DMS53 treated with DMSO at 0.1 percent for 48 hours (cell line): Measurements from ENCODE around the gene CCBE1.
"Not testable (repeated sequence)": the region's sequence is repeated elsewhere in the genome, so short reads cannot be mapped to it uniquely, and the experiment has no call there.

Experiments
- DNase-seq: peaks from one replicate; lab custom pipeline; 2025; ENCODE audit not compliant: unreplicated experiment; lab: John Stamatoyannopoulos, UW

Gene CCBE1

DNA sequence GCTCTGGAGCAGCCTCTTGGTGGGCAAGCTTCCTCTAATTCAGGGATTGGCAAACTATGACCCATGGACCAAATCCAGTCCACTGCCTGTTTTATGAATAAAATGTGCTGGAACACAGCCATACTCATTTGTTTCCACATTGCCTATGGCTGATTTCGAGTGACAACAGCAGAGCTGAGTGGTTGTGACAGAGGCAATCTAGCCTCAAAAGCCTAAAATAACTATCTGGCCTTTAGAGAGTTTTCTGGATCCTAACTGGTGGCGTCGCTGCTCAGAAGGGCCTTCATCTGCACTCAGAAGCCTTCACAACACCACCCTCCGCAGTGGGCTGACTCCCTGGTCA lies 147.1 kb downstream of the CCBE1 start:
- no peak for DNase-seq

DNA sequence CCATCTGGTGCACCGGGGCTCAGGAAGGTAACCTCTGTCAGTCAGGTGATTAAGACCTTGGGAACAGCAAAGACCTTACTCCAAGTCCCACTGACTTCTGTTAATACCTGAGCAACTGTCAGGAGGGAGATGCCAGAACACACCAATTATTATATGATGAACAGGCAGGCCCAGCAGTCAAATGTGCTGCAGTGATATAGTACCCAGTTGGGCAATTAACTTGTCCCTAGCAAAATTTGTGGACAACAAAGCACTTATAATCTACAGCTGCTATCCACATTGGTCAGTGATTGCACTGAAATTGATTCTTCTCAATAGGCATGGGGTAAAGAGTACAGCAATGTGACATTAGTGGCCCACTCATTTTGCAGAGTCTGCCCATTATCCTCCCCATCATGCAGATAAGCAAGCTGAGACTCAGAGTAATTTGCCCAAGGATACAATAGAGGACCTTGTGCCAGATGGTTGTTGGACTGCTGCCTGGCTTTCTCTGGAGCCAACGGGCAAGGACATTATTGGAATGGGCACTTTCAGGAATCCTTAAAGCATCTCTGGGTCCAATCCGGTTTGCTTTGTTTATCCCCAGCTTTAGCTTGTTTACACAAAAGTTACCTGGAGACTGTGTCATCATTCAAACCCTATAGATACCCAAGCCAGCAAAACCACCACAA lies 147.6 kb downstream of the CCBE1 start:
- no peak for DNase-seq

DNA sequence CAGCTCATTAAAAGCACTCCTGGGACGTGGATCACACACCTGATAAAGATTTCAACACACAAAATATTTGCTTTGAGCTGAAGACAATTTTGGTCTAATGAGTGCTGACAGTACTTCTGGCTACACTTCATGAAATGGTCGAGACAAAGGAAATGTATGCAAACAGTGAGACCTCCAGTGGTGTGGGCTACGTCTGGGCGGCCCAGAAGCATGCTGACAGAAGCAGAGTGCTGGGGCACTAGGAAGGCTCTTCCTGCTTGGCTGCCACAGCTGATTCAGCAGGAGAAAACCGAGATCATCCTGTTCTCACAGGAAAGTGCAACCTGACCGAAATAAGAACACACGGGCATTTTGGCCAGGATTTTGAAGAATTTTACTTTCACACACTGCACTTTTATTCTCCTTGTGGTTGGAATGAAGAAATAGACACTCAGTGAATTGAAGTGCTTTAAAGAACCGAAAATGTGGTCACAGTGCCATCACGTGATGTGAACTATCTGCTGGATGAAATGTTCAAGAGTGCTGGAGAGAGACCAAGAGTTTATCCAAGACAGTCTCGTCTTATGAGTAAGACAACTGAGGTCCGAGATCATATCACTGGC lies 149.5 kb downstream of the CCBE1 start:
- DNase-seq, result no peak

DNA sequence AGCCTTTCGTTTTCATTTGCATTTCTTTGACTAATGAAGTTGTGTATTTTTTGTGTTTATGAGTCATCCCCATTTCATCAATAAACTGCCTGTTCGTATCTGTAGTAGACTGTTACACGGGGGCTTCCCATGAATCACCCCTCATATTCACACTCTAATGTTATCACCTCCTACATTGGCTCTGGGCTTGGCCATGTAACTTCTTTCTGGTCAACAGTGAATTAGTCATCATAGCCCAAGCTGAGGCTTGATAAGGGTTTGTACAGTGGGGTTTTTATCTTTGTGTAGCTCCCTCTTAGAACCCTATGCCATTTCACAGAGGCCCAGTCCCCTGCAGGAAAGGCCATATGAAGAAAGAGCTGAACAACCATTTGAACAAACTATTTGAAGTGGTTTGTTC lies 151.0 kb downstream of the CCBE1 start:
- DNase-seq, result no peak

DNA sequence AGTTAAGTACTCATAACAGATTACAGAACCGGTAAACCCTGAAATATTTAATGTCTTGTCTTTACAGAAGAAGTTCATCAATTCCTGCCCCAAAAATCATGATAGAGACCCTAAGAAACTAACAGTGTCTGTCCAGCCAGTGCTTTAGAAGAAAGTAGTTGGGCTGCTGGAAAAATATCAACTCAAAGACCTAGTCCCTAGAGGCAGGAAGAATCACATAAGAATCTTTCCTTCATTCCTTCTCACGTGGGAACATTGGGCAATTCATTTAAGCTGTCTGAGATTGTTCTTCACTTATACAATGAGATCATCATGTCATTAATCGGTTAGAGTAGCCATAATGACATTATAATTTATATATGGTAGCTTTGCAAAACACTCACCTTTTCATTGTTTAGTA lies 156.4 kb downstream of the CCBE1 start:
- no peak for DNase-seq

DNA sequence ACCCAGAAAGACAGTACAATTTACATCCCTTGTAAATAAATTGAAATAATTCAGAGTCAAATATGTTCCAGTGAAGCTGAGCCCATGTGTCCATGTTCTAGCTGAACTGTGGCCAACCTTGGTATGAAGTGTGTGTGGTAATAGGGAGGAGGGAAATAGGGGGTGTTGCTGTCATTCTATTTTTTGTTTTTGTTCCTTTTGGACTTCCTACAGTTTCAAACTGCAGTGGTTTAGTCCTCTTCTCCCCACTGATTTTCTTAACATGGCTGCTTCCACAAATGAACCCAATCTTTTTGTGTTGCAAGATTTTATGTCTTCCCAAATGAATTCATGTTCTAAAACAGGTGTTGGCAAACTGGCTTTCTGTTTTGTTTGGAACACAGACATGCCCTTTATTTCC lies 156.9 kb downstream of the CCBE1 start:
- no peak for DNase-seq

DNA sequence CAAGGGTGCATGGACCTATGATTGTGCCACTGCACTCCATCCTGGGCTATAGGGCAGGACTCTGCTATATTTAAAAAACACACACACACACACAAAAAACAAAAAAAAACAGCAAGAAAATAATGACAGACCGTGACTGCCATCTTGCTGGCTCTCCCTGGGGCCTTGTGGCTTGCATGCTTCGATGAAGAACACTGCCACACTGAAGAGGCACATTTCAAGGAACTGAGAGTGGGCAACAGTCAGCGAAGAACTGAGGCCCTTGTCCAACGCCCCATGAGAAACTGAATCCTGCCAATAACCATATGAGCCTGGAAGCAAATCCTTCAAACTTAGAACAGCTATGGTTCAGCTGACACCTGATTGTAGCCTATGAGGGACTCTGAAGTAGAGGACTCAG lies 158.1 kb downstream of the CCBE1 start:
- DNase-seq, result no peak

DNA sequence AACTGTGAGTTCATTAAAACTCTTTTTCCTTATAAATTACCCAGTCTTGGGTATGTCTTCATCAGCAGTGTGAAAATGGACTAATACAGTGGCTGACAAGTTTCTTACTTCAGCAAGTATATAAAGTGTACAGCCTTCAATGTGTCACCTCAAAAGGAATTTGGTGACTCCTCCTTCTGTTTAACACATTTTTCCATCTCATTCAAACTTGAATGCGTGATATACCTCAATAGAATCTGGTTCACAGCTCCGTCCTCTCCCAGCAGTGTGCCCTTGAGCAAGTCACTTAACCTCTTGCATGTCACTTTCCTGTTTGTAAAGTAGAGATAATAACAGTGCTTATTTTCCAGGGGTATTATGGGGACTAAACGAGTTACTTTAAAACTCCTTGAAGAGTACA lies 159.6 kb downstream of the CCBE1 start:
- no peak for DNase-seq

DNA sequence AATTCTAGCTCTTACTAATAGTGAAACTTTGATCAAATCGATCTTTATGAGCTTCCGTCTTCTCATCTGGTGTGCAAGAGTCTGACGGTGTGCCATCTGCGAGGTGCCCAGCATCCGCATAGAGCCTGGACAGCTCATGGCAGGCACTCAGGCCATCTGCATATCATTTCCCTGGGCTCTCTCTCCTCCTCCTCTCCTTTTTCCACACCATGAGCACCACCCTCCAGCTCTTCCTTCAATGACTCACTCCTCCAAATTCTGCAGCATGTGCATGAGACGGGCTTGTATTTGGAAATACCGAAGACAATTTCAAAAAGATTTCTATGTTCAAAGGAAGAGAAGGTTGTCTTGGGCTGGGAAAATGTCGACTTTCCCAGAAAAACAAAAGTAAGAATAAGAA lies 161.1 kb downstream of the CCBE1 start:
- DNase-seq, result no peak

DNA sequence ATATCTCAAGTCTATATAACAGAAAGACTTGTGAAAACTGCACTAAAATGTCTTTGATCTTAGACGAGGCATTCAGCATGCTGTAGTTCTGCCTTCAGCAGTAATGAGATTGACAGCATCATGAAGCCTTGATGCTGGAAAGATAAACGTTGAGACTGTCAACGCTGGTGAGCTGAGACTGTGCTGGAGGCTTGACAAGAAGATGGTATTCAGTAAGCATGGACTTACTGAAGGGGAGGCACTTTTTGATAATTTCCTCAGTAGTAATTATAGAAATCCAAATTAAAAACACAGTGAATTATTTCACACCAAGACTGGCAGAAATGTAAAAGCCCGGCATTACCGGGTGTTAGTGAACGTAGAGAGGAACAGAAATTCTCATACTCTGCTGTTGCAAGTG lies 162.2 kb downstream of the CCBE1 start:
- no peak for DNase-seq

DNA sequence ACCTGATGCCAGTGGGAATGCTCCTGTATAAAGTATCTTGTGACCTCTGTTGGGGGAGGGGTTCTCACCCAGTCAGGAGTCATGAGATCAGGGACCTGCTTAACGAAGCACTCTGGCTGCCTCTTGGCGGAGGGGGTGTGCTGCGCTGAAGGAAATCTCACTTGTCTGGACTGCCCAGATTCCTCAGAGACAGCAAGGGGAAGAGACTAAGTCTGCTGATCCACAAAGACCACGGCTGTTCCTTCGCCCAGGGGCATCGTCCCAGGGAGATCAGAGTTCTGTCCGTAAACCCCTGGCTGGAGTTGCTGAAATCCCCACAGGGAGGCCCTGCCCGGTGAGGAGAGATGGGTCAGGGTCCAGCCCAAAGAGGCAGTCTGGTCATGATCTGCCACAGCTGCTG lies 168.4 kb downstream of the CCBE1 start:
- no peak for DNase-seq

DNA sequence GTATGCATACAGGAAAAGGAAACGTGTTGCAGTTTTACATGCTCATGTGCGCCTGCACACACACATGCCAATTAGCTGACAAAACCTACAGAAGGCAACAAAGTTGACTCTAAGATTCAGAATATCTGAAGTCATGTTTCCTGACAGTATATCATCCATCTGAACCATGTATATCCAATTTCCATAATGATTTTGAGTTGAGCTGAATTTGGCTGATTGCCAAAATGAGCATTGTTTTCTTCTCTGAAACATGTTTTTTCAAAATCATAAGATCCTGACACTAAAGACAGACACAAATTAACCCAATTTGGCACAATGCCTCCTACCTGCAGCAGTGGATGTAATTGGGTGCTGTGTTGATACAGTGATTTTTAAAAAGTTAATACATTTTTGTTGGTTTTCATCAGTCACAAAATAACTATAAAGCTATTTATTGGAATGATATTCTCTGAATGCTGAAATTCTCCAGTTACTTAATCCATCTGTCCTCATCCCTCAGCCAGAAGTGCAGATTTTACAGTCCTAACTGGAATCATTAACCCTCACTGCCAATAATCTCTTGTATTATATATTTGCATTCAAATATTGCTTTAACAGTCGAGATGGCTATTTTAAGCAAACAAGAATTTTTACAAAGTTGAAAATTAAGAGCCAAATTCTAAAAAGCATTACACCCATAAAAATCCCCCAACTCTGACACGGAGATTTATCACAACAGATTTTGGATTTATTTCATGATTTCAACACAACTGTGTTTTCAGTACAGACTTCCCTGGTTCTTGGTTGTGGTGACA lies 176.5 kb downstream of the CCBE1 start:
- no peak for DNase-seq

DNA sequence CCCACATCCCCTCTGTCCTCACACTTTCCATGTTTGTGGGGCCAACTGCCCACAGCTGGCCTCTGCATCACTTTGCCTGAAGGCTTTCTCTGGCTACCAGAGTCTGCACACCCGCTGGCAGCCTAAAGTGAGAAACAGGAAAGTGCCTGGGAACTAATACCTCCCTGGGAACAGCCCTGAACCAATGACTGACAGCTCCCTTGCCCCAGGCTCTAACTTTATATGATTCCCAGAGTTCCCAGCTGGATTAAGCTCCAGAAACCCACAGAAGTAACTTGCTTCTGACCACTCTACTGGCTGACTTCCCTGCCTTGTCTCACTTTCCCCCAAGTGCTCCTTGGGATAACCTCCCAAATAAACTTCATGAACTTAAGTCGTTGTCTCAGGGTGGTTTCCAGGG lies 178.5 kb downstream of the CCBE1 start:
- DNase-seq, result no peak

DNA sequence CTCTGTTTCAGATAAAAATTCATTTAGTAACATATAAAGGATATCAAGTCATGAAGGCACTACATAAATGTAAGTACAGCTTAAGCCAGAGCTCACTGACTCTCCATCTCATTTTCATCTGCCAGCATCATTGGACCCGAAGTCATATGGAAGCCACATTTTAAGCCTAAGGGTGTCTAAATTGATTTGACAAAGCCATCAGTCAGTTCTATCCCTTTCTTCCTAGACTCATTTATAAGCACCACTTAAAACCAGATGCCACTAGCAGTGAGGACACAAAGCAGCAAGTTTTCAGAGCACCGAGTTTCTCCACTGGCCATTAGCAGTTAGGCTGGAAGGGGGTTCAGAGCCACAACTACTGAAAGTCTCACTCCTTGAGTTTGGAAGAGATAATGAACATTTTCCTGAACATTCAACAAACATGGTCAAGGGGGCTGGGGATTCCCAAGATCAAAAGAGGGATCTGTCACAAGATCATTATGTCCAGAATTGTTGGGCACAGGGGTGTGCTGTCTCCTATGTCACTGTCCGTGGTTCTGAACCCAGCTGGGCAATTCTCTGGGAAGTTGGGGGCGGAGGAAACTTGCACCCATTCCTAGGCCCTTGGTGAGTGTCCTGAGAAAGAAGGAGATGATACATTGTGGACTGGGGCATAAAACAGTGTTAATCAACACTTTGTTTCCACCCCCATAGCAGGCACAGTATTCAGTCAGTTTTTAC lies 179.6 kb downstream of the CCBE1 start:
- no peak for DNase-seq

DNA sequence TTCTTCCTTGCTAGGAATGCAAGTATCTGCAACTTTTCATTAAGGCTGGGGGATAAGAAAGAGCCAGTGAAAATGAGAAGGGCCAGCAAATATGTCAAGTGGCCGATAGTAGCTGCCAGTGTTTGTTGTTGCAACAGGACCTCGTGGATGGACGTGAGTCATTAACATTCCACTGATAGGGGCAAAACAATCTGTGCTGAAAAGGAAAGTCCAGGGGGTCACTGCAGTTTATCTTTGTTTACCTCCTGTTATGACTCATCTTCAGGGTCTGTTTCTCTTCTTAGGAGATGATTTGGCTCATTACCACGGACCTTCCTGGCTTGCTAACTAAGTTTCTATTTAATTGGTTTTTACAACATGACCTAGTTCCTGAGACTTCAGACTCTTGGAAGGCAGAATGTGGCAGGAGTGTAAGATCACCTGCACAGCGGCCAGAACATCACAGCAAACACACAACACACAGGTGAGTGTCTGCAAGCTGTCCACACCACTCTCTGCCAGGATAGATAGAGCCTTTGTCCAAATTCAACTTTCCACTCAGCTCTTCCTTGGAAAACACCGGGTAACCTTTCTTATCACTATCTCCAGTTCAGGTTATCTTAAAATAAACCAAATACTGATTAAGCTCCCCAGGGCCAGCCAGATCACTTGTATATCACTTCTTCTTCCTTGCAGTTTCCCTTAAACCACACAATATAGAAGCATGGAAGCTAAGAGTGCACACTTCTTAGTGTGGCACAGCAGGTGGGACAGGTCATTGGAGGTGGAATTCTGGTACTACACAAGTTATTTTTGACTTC lies 180.7 kb downstream of the CCBE1 start:
- DNase-seq, result peak; percentile 93

DNA sequence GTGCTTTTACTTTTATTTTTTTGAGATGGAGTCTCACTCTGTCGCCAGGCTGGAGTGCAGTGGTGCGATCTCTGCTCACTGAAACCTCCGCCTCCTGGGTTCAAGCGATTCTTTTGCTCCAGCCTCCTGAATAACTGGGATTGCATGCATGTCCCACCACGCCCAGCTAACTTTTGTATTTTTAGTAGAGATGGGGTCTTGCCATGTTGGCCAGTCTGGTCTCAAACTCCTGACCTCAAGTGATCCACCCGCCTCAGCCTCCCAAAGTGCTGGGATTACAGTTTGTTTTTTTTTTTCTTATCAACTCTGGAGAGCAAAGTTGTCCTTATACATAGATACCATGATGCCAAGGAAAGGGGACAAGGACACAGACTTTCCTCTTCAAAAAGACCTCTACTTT lies 181.3 kb downstream of the CCBE1 start:
- not testable (repeated sequence) for DNase-seq

DNA sequence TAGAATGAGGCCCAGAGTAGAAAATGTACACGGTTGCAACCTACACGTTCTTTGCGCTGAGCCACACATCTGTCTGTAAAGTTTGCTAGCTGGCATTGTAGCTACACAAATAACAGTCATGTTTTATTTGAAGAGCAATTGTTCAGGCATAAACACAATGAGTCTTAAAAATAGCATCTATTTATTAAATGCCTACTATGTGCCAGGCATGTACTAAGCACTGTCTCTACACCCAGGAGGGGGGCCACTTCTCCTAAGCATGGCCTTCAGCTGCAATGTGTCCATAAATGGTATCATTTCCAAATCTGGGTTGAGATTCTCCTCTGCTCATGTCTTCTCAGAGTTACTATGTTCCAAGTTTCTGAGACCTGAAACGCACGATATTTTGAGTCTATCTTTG lies 182.1 kb downstream of the CCBE1 start:
- no peak for DNase-seq

DNA sequence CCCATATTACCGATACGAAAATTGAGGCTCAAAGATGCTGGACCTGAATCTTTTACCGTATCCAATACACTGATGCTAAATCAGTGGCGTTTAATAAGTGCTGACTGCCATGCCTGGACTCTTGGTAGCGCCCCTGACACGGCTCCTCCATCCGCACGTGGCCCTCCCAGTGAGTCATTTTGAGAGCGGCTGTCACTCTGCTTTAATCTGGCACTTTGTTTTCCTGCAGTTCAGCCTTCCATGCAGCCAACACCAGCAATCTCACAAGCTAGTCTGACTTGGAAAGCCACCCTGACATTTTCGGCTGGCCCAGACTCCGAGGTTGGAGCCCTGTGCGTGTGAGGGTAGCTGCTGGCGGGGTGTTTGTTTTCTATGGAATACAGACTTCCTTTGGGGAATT lies 183.0 kb downstream of the CCBE1 start:
- DNase-seq, result peak; percentile 87

DNA sequence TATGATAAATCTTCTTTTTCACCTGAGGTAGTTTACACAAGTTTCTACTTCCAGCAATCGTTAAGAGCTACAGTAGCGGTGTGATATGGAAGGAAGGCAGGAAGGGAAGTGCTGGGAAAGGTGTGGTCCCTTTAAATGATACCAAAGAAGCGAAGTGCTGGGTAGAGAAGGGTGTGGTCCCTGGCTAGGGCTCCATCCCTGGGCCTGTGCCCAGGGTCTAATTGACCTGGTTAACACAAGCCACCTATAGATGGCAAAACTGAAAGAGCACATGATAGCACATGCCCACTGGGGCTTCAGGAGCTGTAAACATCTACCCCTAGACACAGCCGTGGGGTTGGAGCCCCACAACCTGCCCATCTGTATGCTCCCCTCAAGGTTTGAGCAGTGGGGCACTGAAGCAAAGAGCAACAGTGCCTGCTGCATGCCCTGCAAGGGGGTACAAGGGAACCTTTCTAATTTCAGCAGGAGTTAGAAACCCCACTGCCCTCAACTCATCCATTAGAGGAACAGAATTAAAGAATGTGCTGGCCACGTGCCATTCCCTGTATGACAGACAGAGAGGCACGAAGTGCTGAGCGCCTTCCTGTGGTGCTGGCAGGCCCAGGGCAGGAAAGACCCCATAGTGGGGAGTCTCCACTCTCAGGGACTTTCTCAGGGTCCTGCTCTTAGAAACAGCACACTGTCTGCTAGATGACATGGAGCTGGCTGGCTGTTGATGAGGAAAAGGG lies 185.0 kb downstream of the CCBE1 start:
- DNase-seq, result no peak
